HepG2 (cell line): ENCODE results near the gene SNPH. TPM values are rescaled to one million over a fixed set of nuclear protein-coding genes. Genes with fewer than 3 reads are reported as not detected.

Experiments
- ATAC-seq: fragments of 200-7000 bp; cut with Tn5 transposase; 3 replicates; pipeline ENCODE4 v1.9.1; 2020; ENCODE audit warnings: mild to moderate bottlenecking, moderate library complexity
- BruUV-seq: library from RNA; stranded (reverse); fragments of 400-500 nt; replicated peaks from 2 replicates; lab custom pipeline; 2021; lab: Mats Ljungman, UMichigan
- CTCF ChIA-PET: fragments of 300-600 bp; formaldehyde crosslinking; extraction: SDS; loops from one replicate; lab custom pipeline; 2021; ENCODE audit warnings: low total read pairs, inconsistent platforms, low intra/inter-chr PET ratio; lab: Yijun Ruan, JAX
- POLR2A ChIA-PET: fragments of 350-600 bp; sonication (Branson Sonifier 250); formaldehyde crosslinking; loops from one replicate; lab custom pipeline; 2020; ENCODE audit warnings: antibody characterized with exemption, inconsistent platforms; lab: Yijun Ruan, JAX
- DNase-seq: peaks from one replicate; pipeline ENCODE4 v3.0.0-alpha.2; 2015; ENCODE audit warnings: low spot score
- FAIRE-seq: peaks from 3 replicates; lab custom pipeline; 2011; peaks lifted over from hg19 to GRCh38; lab: Jason Lieb, UNC
- H2AFZ ChIP-seq: one replicate; pipeline ENCODE4 v1.6.1; 2011; ENCODE audit warnings: low read length, inconsistent platforms
- H3K27ac ChIP-seq: fragments of 300-600 bp; 3 replicates; pipeline ENCODE4 v1.8.0; 2011; ENCODE audit warnings: mixed run types, mild to moderate bottlenecking, mixed read lengths, low read length, inconsistent platforms; ENCODE audit not compliant: insufficient read depth; ENCODE audit errors: extremely low read length
- H3K27me3 ChIP-seq, 2 experiments: fragments of 200-600 bp in 1 of 2; 2 replicates in 1 of 2; 3 replicates in 1 of 2; pipeline versions ENCODE4 v1.6.0 to v1.8.0; 2011; ENCODE audit warnings: low read length in 2 of 2, mild to moderate bottlenecking in 2 of 2, moderate library complexity in 2 of 2, inconsistent platforms in 1 of 2; ENCODE audit not compliant: insufficient read depth in 2 of 2, control insufficient read depth in 1 of 2
- H3K36me3 ChIP-seq, 2 experiments: fragments of 200-600 bp in 1 of 2; replicated peaks in 1 of 2; 2 replicates in 1 of 2; 3 replicates in 1 of 2; pipeline versions ENCODE4 v1.5.1 to v1.8.0; 2011; ENCODE audit warnings: low read length in 2 of 2, inconsistent platforms in 1 of 2; ENCODE audit not compliant: insufficient read depth in 2 of 2, control insufficient read depth in 1 of 2
- H3K4me1 ChIP-seq: 2 replicates; pipeline ENCODE4 v1.5.1; 2012; ENCODE audit warnings: low read length, inconsistent platforms; ENCODE audit not compliant: insufficient read depth
- H3K4me2 ChIP-seq: 2 replicates; pipeline ENCODE4 v1.6.0; 2011; ENCODE audit warnings: low read depth, low read length, inconsistent platforms
- H3K4me3 ChIP-seq, 3 experiments: fragments of 200-600 bp in 1 of 3; sonication (generic), shearing (Covaris generic) in 1 of 3; replicated peaks in 1 of 3; 2 replicates each; pipeline ENCODE4 v1.5.1; 2011 to 2016; ENCODE audit warnings: low read length in 3 of 3, inconsistent platforms in 2 of 3, low read depth in 2 of 3, mild to moderate bottlenecking in 2 of 3, control low read depth in 1 of 3, mixed read lengths in 1 of 3; ENCODE audit not compliant: insufficient read depth in 1 of 3
- H3K79me2 ChIP-seq: one replicate; pipeline ENCODE4 v1.6.1; 2011; ENCODE audit warnings: low read length, inconsistent platforms; ENCODE audit not compliant: insufficient read depth
- H3K9ac ChIP-seq: 2 replicates; pipeline ENCODE4 v1.6.0; 2011; ENCODE audit warnings: mild to moderate bottlenecking, low read depth, low read length, inconsistent platforms; ENCODE audit not compliant: insufficient read depth
- H3K9me3 ChIP-seq: 2 replicates; pipeline ENCODE4 v1.5.1; 2012; ENCODE audit warnings: mild to moderate bottlenecking, low read length
- H4K20me1 ChIP-seq: 2 replicates; pipeline ENCODE4 v1.6.0; 2011; ENCODE audit warnings: inconsistent platforms, mild to moderate bottlenecking, low read length, moderate library complexity; ENCODE audit not compliant: insufficient read depth
- ELF1 ChIP-seq: sonication (generic); formaldehyde crosslinking; IDR thresholded peaks from 2 replicates; pipeline ENCODE4 v1.4.0; 2020; ENCODE audit warnings: missing genetic modification reagents
- ISX ChIP-seq: sonication (generic); formaldehyde crosslinking; conservative IDR thresholded peaks from 2 replicates; pipeline ENCODE4 v1.5.0; 2020; ENCODE audit warnings: missing genetic modification reagents
- RERE ChIP-seq: IDR thresholded peaks from 2 replicates; pipeline ENCODE4 v1.6.1; 2016; ENCODE audit warnings: low read depth, missing genetic modification reagents, missing compliant biosample characterization
- U2AF1 ChIP-seq: fragments of 200-400 bp; formaldehyde crosslinking; optimal IDR thresholded peaks from 2 replicates; pipeline ENCODE3; 2017; ENCODE audit warnings: mild to moderate bottlenecking, low read depth, low read length
- ZBTB38 ChIP-seq: sonication (generic); formaldehyde crosslinking; IDR thresholded peaks from 2 replicates; pipeline ENCODE4 v1.5.1; 2020; ENCODE audit warnings: mild to moderate bottlenecking, missing genetic modification reagents
- ZNF484 ChIP-seq: sonication (generic); formaldehyde crosslinking; IDR thresholded peaks from 2 replicates; pipeline ENCODE4 v1.5.1; 2020; ENCODE audit warnings: mild to moderate bottlenecking, low read depth, missing genetic modification reagents, borderline replicate concordance
- WGBS: methylation state at CpG from one replicate; pipeline ENCODE4 v1.1.6; 2017; ENCODE audit warnings: low lambda C conversion rate; 5-methylcytosine and 5-hydroxymethylcytosine counted together
- in situ Hi-C: cut with HindIII; loops from 2 replicates; pipeline ENCODE4 v1.10.0; 2017; ENCODE audit warnings: low pct_unique_long_range_greater_than_20kb; ENCODE audit not compliant: extremely low pct_ligation_motif_present
- intact Hi-C: fragments of 100-400 bp; cut with micrococcal nuclease; formaldehyde crosslinking; loops from one replicate; pipeline ENCODE4 v1.10.0; 2022; ENCODE audit not compliant: unreplicated experiment
- polyA plus RNA-seq, 8 experiments: library from polyadenylated mRNA; depleted of rRNA in 3 of 8; stranded (reverse) in 7 of 8; unstranded in 1 of 8; fragments of >200 nt; fragmentation: Illumina TruSeq in 4 of 8; extraction: Trizol in 4 of 8; gene quantifications; 2 replicates each; pipeline versions ENCODE4 v1.2.1 to v1.2.3, GENCODE V29; 2011 to 2016; ENCODE audit warnings: low read depth in 4 of 8, missing spikeins in 1 of 8, mixed read lengths in 1 of 8; ENCODE audit not compliant: insufficient read depth in 1 of 8
- total RNA-seq, 5 experiments: library from RNA; depleted of rRNA; stranded (reverse); fragments of >200 nt; fragmentation: Illumina TruSeq; extraction: Trizol; gene quantifications; 2 replicates each; pipeline ENCODE4 v1.2.3, GENCODE V29; 2016; ENCODE audit warnings: low read depth in 1 of 5
- TF ChIP-seq, protein P1 (sequence below): sonication (generic); formaldehyde crosslinking; conservative IDR thresholded peaks from 2 replicates; pipeline ENCODE4 v1.4.0; 2020; ENCODE audit warnings: mild to moderate bottlenecking, missing genetic modification reagents, moderate library complexity
- TF ChIP-seq, protein P2 (sequence below): sonication (generic); formaldehyde crosslinking; IDR thresholded peaks from 2 replicates; pipeline ENCODE4 v1.4.0; 2020; ENCODE audit warnings: mild to moderate bottlenecking, missing genetic modification reagents, borderline replicate concordance

SNPH gene
- total and polyA plus RNA-seq, 2 of the 13 experiments (the other 11 are each of a cell fraction or from before 2014, with no cell fraction given): 0.09 TPM; not detected in 1

GRCh38 chr20:1287787-1288569 lies 21.9 kb downstream of the SNPH start:
- H3K27ac ChIP-seq: no peak overlapping the region
- intact Hi-C loops (no loop called here), in situ Hi-C loops (no loop called here)
- H3K9me3 ChIP-seq: no peaks in the 10 kb centered on the region
- H3K4me1 ChIP-seq: no peaks in the 10 kb centered on the region
- POLR2A ChIA-PET: no interaction called here
- CTCF ChIA-PET: no interaction called here
- DNase-seq (no peak), FAIRE-seq (no peak), ATAC-seq (no peak)
- WGBS: 31% methylated on average over 11 of the region's 11 CpGs
- peaks cover 6 to 40% of the 10 kb centered on the region in 2 experiments; a peak in 4 of 5 replicates for H3K27me3 ChIP-seq
- no peaks in the 10 kb centered on the region for H4K20me1 ChIP-seq
- H2AFZ ChIP-seq: no peak overlapping the region
- TF ChIP-seq ZNF484 (CRISPR knock-in tag): no peak
- TF ChIP-seq, protein P1, sequence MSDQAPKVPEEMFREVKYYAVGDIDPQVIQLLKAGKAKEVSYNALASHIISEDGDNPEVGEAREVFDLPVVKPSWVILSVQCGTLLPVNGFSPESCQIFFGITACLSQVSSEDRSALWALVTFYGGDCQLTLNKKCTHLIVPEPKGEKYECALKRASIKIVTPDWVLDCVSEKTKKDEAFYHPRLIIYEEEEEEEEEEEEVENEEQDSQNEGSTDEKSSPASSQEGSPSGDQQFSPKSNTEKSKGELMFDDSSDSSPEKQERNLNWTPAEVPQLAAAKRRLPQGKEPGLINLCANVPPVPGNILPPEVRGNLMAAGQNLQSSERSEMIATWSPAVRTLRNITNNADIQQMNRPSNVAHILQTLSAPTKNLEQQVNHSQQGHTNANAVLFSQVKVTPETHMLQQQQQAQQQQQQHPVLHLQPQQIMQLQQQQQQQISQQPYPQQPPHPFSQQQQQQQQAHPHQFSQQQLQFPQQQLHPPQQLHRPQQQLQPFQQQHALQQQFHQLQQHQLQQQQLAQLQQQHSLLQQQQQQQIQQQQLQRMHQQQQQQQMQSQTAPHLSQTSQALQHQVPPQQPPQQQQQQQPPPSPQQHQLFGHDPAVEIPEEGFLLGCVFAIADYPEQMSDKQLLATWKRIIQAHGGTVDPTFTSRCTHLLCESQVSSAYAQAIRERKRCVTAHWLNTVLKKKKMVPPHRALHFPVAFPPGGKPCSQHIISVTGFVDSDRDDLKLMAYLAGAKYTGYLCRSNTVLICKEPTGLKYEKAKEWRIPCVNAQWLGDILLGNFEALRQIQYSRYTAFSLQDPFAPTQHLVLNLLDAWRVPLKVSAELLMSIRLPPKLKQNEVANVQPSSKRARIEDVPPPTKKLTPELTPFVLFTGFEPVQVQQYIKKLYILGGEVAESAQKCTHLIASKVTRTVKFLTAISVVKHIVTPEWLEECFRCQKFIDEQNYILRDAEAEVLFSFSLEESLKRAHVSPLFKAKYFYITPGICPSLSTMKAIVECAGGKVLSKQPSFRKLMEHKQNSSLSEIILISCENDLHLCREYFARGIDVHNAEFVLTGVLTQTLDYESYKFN: no peak
- TF ChIP-seq ISX: no peak
- TF ChIP-seq, protein P2, sequence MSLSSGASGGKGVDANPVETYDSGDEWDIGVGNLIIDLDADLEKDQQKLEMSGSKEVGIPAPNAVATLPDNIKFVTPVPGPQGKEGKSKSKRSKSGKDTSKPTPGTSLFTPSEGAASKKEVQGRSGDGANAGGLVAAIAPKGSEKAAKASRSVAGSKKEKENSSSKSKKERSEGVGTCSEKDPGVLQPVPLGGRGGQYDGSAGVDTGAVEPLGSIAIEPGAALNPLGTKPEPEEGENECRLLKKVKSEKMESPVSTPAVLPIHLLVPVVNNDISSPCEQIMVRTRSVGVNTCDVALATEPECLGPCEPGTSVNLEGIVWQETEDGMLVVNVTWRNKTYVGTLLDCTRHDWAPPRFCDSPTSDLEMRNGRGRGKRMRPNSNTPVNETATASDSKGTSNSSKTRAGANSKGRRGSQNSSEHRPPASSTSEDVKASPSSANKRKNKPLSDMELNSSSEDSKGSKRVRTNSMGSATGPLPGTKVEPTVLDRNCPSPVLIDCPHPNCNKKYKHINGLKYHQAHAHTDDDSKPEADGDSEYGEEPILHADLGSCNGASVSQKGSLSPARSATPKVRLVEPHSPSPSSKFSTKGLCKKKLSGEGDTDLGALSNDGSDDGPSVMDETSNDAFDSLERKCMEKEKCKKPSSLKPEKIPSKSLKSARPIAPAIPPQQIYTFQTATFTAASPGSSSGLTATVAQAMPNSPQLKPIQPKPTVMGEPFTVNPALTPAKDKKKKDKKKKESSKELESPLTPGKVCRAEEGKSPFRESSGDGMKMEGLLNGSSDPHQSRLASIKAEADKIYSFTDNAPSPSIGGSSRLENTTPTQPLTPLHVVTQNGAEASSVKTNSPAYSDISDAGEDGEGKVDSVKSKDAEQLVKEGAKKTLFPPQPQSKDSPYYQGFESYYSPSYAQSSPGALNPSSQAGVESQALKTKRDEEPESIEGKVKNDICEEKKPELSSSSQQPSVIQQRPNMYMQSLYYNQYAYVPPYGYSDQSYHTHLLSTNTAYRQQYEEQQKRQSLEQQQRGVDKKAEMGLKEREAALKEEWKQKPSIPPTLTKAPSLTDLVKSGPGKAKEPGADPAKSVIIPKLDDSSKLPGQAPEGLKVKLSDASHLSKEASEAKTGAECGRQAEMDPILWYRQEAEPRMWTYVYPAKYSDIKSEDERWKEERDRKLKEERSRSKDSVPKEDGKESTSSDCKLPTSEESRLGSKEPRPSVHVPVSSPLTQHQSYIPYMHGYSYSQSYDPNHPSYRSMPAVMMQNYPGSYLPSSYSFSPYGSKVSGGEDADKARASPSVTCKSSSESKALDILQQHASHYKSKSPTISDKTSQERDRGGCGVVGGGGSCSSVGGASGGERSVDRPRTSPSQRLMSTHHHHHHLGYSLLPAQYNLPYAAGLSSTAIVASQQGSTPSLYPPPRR (CRISPR knock-in tag): no peak
- no peak for TF ChIP-seq RERE
- TF ChIP-seq U2AF1: no peak
- TF ChIP-seq ELF1 (CRISPR knock-in tag): no peak
- TF ChIP-seq ZBTB38 (CRISPR knock-in tag): no peak
- H3K4me3 ChIP-seq: no peak overlapping the region
- no peak overlapping the region for H3K4me2 ChIP-seq
- H3K79me2 ChIP-seq: no peaks in the 10 kb centered on the region
- H3K36me3 ChIP-seq: no peaks in the 10 kb centered on the region
- H3K9ac ChIP-seq: no peak overlapping the region
- BruUV-seq: no TSS peak
